Endothelial cell of umbilical vein (primary cell): Measurements from ENCODE around the gene PPP1R26. TPM values are rescaled to one million over a fixed set of nuclear protein-coding genes. Genes with fewer than 3 reads are reported as not detected.
A peak's percentile ranks its signal among the peaks of the same experiment; 100 is the strongest.

Experiments
- BruUV-seq: library from RNA; stranded (reverse); fragments of 400-500 nt; replicated peaks from 2 replicates; lab custom pipeline; 2021; lab: Mats Ljungman, UMichigan
- CTCF ChIA-PET: fragments of 300-600, 350-600 bp; sonication (Branson Sonifier 250); formaldehyde crosslinking; loops from one replicate; lab custom pipeline; 2021; ENCODE audit warnings: antibody characterized with exemption, inconsistent platforms; lab: Charles Lee
- POLR2A ChIA-PET: fragments of 300-600, 350-600 bp; sonication (Branson Sonifier 250); formaldehyde crosslinking; loops from one replicate; lab custom pipeline; 2021; ENCODE audit warnings: antibody characterized with exemption, inconsistent platforms; lab: Charles Lee
- DNase-seq: peaks from one replicate; pipeline ENCODE4 v3.0.0-alpha.2; 2011; ENCODE audit warnings: low read depth, low spot score
- FAIRE-seq: peaks from 2 replicates; lab custom pipeline; 2011; peaks lifted over from hg19 to GRCh38; lab: Jason Lieb, UNC
- H2AFZ ChIP-seq: 2 replicates; pipeline ENCODE4 v1.6.0; 2012; ENCODE audit warnings: low read depth, low read length, control low read depth, inconsistent platforms
- H3K27ac ChIP-seq: 2 replicates; pipeline ENCODE4 v1.5.1; 2011; ENCODE audit warnings: low read depth, mild to moderate bottlenecking, control low read depth, low read length, moderate library complexity; ENCODE audit not compliant: insufficient read depth
- H3K27me3 ChIP-seq, 2 experiments: 2 replicates each; pipeline versions ENCODE4 v1.6.0 to v1.6.1; 2011; ENCODE audit warnings: low read length in 2 of 2, mixed read lengths in 1 of 2; ENCODE audit not compliant: control insufficient read depth in 2 of 2, insufficient read depth in 2 of 2
- H3K36me3 ChIP-seq, 2 experiments: 2 replicates in 1 of 2; 3 replicates in 1 of 2; pipeline ENCODE4 v1.5.1; 2011; ENCODE audit warnings: low read length in 2 of 2, mild to moderate bottlenecking in 1 of 2, moderate library complexity in 1 of 2; ENCODE audit not compliant: control insufficient read depth in 2 of 2, insufficient read depth in 2 of 2; ENCODE audit errors: extremely low read depth in 1 of 2
- H3K4me1 ChIP-seq: 3 replicates; pipeline ENCODE4 v1.5.1; 2011; ENCODE audit warnings: mild to moderate bottlenecking, low read length; ENCODE audit not compliant: control insufficient read depth, insufficient read depth; ENCODE audit errors: extremely low read depth
- H3K4me2 ChIP-seq: 2 replicates; pipeline ENCODE4 v1.6.1; 2011; ENCODE audit warnings: low read length, control low read depth, mixed read lengths; ENCODE audit not compliant: insufficient read depth
- H3K4me3 ChIP-seq, 3 experiments: fragments of 200-600 bp in 1 of 3; sonication (generic), shearing (Covaris generic) in 1 of 3; replicated peaks in 1 of 3; 2 replicates each; pipeline ENCODE4 v1.5.1; 2011 to 2016; ENCODE audit warnings: control low read depth in 3 of 3, low read length in 3 of 3, mild to moderate bottlenecking in 2 of 3, inconsistent platforms in 1 of 3, low read depth in 1 of 3, moderate library complexity in 1 of 3; ENCODE audit not compliant: insufficient read depth in 1 of 3
- H3K79me2 ChIP-seq: 2 replicates; pipeline ENCODE4 v1.6.0; 2012; ENCODE audit warnings: low read length, inconsistent platforms; ENCODE audit not compliant: control insufficient read depth, insufficient read depth
- H3K9ac ChIP-seq: replicated peaks from 2 replicates; pipeline ENCODE3; 2011; ENCODE audit warnings: low read length, control low read depth; ENCODE audit not compliant: insufficient read depth; ENCODE audit errors: extremely low read depth
- H3K9me1 ChIP-seq: replicated peaks from 3 replicates; pipeline ENCODE4 v1.6.0; 2011; ENCODE audit warnings: mild to moderate bottlenecking, low read length; ENCODE audit not compliant: control insufficient read depth, insufficient read depth; ENCODE audit errors: extremely low read depth
- H3K9me3 ChIP-seq: replicated peaks from 2 replicates; pipeline ENCODE4 v1.5.1; 2012; ENCODE audit warnings: low read length, inconsistent platforms; ENCODE audit not compliant: control insufficient read depth, insufficient read depth
- H4K20me1 ChIP-seq: replicated peaks from 2 replicates; pipeline ENCODE3; 2011; ENCODE audit warnings: mild to moderate bottlenecking, low read length; ENCODE audit not compliant: control insufficient read depth, insufficient read depth; ENCODE audit errors: extremely low read depth
- CTCF ChIP-seq, 2 donors: IDR thresholded peaks; 1 replicate in 1 of 2; 2 replicates in 1 of 2; pipeline ENCODE4 v1.5.1; 2011; ENCODE audit warnings: low read length in 2 of 2, mild to moderate bottlenecking in 2 of 2, moderate library complexity in 2 of 2, control low read depth in 1 of 2, inconsistent platforms in 1 of 2, low read depth in 1 of 2; ENCODE audit not compliant: insufficient read depth in 1 of 2; ENCODE audit errors: extremely low read depth in 1 of 2
- EZH2 ChIP-seq: IDR thresholded peaks from 2 replicates; pipeline ENCODE4 v1.6.1; 2012; ENCODE audit warnings: borderline replicate concordance, low read depth, mild to moderate bottlenecking, moderate library complexity, low read length, inconsistent platforms; ENCODE audit not compliant: severe bottlenecking
- FOS ChIP-seq: IDR thresholded peaks from 2 replicates; pipeline ENCODE4 v1.6.1; 2011; ENCODE audit warnings: mild to moderate bottlenecking, low read length, moderate library complexity, borderline replicate concordance; ENCODE audit not compliant: insufficient read depth
- GATA2 ChIP-seq: IDR thresholded peaks from 2 replicates; pipeline ENCODE4 v1.7.0; 2011; ENCODE audit warnings: low read depth, mild to moderate bottlenecking, moderate library complexity, mixed read lengths, low read length; ENCODE audit not compliant: insufficient read length, insufficient read depth
- JUN ChIP-seq: IDR thresholded peaks from 2 replicates; pipeline ENCODE4 v1.6.1; 2011; ENCODE audit warnings: borderline replicate concordance, low read depth; ENCODE audit not compliant: insufficient read length, insufficient read depth
- MYC ChIP-seq: IDR thresholded peaks from one replicate; pipeline ENCODE4 v1.6.1; 2011; ENCODE audit warnings: mild to moderate bottlenecking, low read depth, low read length
- POLR2A ChIP-seq: IDR thresholded peaks from 2 replicates; pipeline ENCODE4 v1.6.1; 2012; ENCODE audit warnings: low read depth, mild to moderate bottlenecking, control low read depth, low read length
- POLR2AphosphoS5 ChIP-seq: IDR thresholded peaks from 2 replicates; pipeline ENCODE4 v1.6.1; 2012; ENCODE audit warnings: low read depth, mild to moderate bottlenecking, control low read depth, low read length, moderate library complexity; ENCODE audit not compliant: insufficient read depth
- dilution Hi-C: fragments of 300-500 bp; cut with MboI; formaldehyde crosslinking; loops from one replicate; pipeline ENCODE4 v1.15.0; 2019; ENCODE audit warnings: low sequenced_read_pairs; ENCODE audit not compliant: extremely low pct_ligation_motif_present
- intact Hi-C: fragments of 100-400 bp; cut with micrococcal nuclease; formaldehyde crosslinking; loops from one replicate; pipeline ENCODE4 v1.10.0; 2022
- polyA plus RNA-seq, 4 experiments: library from polyadenylated mRNA; depleted of rRNA in 3 of 4; stranded (reverse) in 3 of 4; unstranded in 1 of 4; fragments of >200 nt; gene quantifications; 2 replicates each; pipeline versions ENCODE4 v1.2.1 to v1.2.3, GENCODE V29; 2011 to 2012; ENCODE audit warnings: missing spikeins in 1 of 4
- total RNA-seq: library from RNA; stranded (reverse); gene quantifications from 2 replicates; pipeline ENCODE4 v1.2.3, GENCODE V29; 2021
- TF ChIP-seq, protein P1 (sequence below): IDR thresholded peaks from 2 replicates; pipeline ENCODE4 v1.6.1; 2011; ENCODE audit not compliant: insufficient read depth, insufficient read length

PPP1R26 gene
- total and polyA plus RNA-seq, 2 donors (not counting 3 experiments of a cell fraction or from before 2014, with no cell fraction given): 5.9 to 16.9 TPM

DNA sequence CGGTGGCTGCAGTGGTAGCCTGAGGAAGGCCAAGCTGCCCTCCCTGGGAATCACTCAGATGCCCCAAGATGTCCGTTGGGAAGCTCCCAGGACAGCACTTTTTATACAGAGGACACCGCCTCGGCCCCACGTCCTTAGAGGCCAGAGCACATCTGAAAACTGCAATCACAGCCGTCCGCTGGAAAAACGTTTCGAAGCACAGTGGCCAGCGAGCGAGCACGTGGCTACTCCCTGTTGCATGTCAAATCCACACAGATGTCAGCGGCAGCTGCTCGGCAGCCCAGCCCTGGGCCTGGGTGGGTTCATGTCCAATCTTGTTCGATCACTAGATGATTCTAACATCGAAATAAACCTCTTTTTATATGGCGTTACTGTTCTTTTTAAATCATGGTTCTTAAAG is 8.9 kb downstream of the PPP1R26 start:
- no peak overlapping the region for H3K9ac ChIP-seq
- TF ChIP-seq GATA2: no peak
- TF ChIP-seq POLR2A: no peak
- no peak for TF ChIP-seq CTCF (IDR thresholded peaks at IDR 0.05; ENCODE audit: extremely low read depth in 1 of 2, insufficient read depth in 1 of 2, low read depth in 1 of 2, low read length in 2 of 2)
- no peak for TF ChIP-seq MYC
- no peak for TF ChIP-seq POLR2AphosphoS5
- no peak for TF ChIP-seq EZH2
- TF ChIP-seq, protein P1, sequence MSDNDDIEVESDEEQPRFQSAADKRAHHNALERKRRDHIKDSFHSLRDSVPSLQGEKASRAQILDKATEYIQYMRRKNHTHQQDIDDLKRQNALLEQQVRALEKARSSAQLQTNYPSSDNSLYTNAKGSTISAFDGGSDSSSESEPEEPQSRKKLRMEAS: no peak
- no peak for TF ChIP-seq FOS
- no peak for TF ChIP-seq JUN
- H3K4me1 ChIP-seq: no peaks in the 10 kb centered on the region
- H3K36me3 ChIP-seq: peaks cover 0 to 28% of the 10 kb centered on the region in 2 experiments
- POLR2A ChIA-PET: no interaction called here
- dilution Hi-C loops (no loop called here), intact Hi-C loops (no loop called here)
- H3K27me3 ChIP-seq: no peaks in the 10 kb centered on the region
- no peak overlapping the region for H3K4me3 ChIP-seq
- no peaks in the 10 kb centered on the region for H4K20me1 ChIP-seq
- H3K9me3 ChIP-seq: no peaks in the 10 kb centered on the region
- CTCF ChIA-PET: interaction anchor here (0.8 kb wide), 1 partner anchor 9 kb away, joined by 3 read pairs; no protein-coding TSS in a partner anchor
- no peak overlapping the region for H3K4me2 ChIP-seq
- H2AFZ ChIP-seq: no peak overlapping the region
- TSS peak; percentile 38 for BruUV-seq
- H3K9me1 ChIP-seq: no peaks in the 10 kb centered on the region
- FAIRE-seq (no peak), DNase-seq (no peak)
- H3K79me2 ChIP-seq: no peaks in the 10 kb centered on the region
- no peak overlapping the region for H3K27ac ChIP-seq
